Measurements from ENCODE around the gene ERCC1.

GRCh38 chr19:45437328-45437727 lies 13.6 kb upstream of the ERCC1 start:
- TF ChIP-seq CTCF (IDR thresholded peaks at IDR 0.05), result no peak
- TF ChIP-seq POLR2A (IDR thresholded peaks at IDR 0.05), result no peak
